IPS-11a (cell line): ENCODE results near the gene ADI1.

Source experiments
- H3K4me3 ChIP-seq: one replicate; pipeline ENCODE4 v1.5.1; 2013; ENCODE audit warnings: low read depth, low read length, control low read depth

The ADI1 gene

DNA sequence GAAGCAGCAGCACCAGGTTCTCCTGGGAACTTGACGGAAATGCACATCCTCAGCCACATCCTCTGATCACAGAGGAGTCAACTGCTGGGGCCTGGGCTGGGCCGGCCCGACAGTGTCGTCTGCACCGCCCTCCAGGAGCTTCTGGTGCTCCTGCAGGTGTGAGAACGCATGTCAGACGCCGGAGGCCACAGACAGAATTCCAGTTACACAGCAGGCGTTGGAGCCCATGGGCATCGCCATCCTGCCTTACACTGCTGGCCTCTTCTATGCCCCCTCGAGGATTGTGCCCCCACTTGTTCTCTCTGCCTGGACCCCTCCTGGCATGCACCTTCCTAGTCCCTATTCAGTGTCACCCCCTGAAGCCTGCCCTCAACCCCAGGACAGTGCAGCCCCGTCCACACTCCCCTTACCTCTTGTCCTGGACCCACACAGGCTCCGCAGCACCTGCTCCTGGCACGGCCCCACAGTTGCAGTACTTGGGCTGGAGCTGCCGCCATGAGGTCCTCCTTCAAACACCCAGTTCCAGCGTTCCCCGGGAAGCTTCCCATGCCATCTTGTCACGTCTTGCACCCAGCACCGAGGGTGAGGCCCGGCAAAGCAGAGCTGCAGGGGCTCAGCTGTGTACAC lies 37.5 kb downstream of the ADI1 start:
- H3K4me3 ChIP-seq = no peak overlapping the region

DNA sequence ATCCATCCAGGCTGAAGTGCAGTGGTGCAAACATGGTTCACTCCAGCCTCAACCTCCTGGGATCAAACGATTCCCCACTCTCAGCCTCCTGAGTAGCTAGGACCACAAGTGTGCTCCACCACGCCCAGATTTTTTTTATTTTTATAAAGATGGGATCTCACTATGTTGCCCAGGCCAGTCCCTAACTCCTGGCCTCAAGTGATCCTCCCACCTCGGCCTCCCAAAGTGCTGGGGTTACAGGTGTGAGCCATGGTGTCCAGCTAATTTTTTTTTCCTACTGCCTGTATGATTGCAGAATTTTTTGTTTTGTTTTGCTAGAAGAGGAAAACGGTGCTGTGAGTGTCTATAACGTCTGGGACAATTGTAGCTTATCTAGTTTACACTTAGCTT lies 38.3 kb downstream of the ADI1 start:
- no peak overlapping the region for H3K4me3 ChIP-seq

DNA sequence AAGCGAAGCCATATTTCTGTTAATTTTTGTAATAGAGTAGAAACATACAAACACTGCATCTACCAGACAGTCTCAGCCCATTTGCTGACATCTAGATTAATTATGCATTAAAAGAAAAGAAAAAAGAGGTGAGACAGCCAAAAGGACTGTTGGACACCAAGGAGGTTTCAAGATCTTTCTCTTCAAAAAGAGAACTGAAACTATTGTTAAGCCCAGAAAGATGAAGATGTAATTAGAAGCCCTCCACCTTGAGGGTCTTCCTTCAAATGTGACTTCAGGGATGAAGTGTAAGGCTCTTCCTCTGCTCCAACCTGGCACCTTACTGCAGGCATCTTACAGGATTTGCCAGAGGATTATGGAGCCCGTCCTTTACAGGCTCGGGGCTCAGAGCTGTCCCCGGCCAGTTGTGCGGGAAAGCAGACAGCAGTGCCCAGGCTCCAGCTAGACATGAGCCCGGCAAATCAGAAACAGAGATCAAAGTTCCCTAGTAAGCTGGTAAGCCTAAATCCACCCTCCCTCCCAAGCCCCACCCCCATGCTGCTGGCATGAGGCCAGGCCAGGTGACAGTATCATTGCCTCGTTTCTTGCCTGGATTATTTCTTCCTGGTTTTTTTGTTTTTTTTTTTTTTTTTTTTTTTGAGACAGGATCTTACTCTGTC lies 38.9 kb downstream of the ADI1 start:
- no peak overlapping the region for H3K4me3 ChIP-seq

DNA sequence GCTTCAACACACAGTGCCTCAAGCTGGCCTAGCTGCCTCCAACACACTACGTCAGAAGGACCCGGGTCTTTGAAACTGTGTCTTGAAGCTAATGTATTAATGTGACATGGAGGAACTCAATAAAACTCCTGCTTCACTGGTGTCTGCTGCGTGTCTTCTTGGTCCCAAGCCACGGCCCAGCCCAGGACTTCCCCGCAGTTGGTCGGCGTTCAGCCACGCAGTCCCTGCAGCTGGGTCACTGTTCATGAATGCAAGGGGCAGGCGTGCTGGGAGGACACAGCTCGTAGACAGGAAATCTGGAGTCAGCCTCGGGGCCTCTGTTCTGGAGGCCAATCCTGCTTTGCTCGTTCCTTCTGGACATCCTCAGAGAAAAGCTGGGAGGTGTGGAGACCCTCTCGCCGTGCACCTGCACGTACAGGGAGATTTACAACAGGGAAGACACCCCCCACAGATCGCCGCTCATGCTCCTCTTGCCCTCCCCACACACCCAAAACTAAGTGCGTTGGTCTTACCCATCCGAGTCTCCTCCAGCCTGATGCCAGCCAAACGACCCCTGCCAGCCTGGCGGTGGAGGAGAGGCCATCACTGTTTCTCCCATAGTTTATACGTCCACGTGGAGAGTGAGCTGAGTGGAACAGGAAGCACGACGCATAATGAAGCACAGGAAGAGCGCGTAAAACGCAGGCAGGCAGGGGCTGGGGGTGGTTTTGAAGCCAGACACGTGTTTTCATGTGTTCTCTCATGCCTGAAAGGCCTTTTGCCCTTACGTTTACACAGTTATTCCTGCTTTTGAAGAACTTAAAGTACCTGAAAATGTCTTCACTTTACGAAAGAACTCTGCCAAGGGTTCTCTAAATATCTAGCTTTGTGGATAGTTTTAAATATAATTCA lies 39.7 kb downstream of the ADI1 start:
- H3K4me3 ChIP-seq = no peak overlapping the region

DNA sequence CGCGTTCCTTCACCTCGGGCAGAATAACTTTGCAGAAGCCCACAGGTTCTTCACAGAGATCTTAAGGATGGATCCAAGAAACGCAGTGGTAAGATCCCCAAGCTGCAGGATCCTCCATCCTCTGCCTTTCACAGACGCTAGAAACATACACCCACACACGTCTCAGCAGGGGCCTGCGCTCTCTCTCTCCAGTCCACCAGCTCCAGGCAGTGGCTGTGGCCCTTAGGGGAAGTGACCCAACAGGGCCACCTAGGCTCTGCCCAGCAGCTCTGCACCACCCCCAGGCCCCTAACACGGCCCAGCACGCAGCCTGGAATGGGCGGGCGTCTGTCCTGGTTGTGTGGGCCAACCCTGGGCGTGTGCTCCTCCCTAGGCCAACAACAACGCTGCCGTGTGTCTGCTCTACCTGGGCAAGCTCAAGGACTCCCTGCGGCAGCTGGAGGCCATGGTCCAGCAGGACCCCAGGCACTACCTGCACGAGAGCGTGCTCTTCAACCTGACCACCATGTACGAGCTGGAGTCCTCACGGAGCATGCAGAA lies 40.4 kb downstream of the ADI1 start:
- H3K4me3 ChIP-seq = no peak overlapping the region

DNA sequence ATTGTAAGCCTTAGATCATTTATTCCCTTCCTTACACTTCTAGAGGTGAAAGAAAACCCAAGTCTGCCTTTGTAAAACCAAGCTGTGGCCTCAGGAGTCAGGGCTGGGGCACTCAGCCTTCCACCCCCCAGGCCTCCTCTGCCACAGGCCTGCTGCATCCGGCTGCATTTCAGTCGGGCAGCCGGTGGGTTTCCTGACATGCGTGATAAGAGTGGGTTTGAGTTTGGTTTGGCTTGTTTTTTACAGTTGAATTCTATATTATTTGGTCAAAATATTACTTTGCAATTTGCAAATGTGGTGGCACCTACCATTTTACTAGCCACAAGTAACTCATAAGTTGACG lies 42.4 kb downstream of the ADI1 start:
- H3K4me3 ChIP-seq = no peak overlapping the region

DNA sequence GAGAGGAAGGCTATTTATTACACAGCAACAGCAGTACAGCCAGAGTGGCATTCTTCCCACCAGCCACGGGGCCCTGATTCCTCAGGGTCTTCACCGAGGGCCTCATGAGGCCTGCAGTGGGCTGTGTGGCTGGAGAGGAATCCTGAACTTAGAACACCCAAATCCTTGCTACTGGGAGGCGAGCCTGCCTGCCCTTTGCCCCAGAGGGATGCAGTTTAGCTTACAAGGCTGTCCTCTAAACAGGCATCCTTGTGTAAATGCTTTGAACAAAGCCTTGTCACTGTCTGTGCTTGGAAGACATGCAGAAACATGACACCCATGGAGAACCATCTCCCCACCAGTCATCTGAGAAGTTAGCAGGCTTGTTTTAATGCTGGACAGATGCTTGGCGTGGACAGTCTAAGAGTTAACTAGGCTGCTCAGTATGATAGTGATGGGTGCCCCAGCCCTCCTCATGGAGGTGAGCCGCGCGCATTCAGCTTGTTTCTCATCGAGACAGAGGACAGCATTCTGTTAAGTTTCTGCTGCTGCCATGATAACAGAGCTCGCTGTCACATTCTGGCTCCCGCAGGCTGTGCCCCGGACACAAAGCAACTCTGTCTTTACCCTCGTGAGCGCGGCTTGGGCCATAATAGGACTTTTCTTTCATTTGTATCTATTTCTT lies 42.9 kb downstream of the ADI1 start:
- no peak overlapping the region for H3K4me3 ChIP-seq

DNA sequence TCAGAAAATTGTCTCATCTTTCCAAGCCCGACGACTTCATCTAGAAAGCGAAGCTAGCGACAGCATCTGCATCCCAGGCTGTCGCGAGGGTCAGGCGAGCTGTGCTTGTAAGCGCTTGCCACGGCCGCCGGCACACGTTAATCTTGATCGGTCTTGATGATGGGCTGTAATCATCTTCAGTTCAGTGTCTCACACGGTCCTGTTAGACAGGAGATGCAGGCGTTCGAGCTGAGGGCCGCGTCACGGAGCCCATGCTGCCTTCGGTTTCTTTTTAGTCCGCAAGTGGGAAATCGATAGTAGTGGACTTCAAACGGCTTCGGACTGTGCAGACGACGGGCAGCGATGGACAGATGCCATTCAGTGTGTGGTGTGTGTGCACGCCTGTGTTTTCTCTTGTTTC lies 43.6 kb downstream of the ADI1 start:
- H3K4me3 ChIP-seq = no peak overlapping the region

DNA sequence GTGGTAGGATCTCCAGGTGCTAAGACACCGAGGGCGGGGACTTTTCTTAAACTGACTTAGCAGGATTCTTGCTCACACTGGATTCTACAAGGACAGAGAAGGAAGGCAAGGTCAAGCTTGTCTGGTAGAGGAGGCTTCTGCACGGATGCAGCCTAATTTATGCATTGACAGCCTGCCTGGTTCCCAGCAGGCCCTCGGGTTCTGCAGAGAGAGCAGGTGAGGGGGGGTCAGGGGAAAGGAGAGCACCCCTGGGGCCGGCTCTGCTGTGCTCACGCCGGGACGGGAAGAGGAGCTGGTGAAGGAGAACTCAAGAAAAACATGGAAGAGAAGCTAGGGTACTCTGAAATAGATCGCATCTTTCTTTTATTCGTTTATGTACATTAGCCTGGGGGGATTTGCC lies 46.4 kb downstream of the ADI1 start:
- no peak overlapping the region for H3K4me3 ChIP-seq

DNA sequence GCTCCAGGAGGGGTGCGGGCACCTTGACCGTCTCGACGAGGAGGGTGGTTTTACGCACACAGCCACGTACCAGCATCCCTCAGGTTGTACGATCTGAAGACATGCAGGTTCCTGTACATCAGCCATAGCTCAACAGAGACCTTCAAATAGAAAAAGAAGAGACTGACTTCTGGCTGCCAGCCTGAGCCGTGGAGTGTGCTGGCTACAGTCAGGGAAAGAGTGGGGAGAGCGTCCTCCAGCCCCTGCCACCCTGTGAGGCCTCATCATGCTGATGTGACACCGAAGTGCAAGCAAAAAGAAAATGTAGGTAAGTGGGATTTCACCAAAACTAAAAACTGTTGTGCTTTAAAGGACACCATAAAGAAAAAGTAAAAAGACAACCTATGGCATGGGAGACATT lies 47.0 kb downstream of the ADI1 start:
- no peak overlapping the region for H3K4me3 ChIP-seq

DNA sequence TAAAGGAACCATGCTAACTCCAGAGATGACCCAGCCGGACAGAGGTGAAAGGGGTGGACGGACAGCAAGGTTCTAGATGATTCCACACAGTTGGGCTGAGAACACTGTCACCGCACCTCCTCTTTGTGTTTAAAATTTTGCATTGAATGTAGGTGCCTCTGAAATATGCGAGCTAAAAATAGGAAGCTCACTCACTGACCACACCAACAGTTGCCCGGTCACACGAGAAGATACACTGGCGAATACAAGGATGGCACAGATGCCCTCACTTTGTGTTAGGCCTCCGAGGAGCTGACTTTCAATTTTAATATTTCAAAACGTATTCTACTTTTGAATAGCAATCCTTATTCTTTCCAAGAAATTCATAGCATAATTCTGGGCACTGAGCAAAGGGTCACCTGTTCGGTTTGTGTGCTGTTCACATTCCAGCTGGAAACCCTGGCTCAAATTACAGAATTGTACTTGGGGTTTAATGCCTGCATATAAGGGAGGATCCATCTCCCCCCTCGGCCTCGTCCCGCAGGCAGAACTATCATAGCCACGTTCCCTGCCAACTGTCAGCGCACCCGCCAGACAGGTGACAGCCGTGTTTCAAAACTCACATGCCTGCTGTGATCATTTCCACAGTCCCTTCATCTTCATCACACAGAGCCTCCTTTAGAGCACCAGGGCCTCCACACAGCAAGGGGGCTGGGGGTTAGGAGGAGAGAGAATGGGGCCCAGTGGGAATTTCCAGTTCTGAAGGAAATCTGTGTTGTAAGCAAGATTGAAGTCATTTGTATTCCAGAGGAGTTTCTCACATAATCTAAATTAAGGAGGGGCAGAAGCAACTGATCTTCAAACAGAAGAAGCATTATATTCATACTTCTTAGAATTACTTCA lies 48.2 kb downstream of the ADI1 start:
- H3K4me3 ChIP-seq = no peak overlapping the region

DNA sequence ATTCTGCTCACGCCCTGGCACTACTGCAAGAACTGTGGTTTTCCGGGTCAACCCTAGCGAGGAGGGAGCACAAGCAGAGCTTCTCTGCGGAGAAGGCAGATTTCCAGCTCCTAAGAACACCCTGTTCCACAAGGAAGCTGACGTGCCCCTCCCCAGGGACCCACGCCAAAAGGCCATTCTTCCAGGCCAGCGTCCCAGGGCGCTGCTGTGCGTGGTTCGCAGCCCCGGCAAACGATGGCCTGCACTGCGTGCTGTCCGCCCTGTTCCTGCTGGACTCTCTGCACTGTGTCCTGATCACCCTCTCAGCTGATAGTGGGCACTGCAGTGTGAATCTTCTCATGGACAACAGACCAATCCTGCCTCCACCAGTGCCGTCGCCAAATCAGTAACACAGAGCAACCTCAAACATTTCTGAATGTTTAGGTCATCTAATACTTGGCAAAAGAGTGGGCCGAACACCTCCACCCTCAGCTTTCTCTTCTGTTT lies 49.1 kb downstream of the ADI1 start:
- H3K4me3 ChIP-seq = no peak overlapping the region

DNA sequence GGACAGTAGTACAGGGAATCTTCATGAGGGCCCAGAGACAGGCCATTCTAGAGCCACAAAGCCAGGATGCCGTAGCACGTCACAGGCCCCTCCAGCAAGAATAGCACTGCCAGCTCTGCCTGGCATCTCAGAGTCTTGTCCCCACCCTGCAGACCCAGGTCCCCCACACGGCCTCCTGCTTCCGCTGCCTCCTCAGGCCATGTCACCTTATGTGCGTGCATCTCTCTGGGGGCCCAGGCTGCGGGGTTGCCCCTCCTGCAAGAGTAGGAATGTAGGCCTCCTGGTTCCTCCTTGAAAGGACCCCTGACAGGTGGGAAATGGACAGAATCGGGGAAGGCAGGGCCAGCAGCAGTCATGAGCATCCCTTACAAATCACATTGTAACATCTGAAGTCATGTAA lies 49.8 kb downstream of the ADI1 start:
- H3K4me3 ChIP-seq = no peak overlapping the region

DNA sequence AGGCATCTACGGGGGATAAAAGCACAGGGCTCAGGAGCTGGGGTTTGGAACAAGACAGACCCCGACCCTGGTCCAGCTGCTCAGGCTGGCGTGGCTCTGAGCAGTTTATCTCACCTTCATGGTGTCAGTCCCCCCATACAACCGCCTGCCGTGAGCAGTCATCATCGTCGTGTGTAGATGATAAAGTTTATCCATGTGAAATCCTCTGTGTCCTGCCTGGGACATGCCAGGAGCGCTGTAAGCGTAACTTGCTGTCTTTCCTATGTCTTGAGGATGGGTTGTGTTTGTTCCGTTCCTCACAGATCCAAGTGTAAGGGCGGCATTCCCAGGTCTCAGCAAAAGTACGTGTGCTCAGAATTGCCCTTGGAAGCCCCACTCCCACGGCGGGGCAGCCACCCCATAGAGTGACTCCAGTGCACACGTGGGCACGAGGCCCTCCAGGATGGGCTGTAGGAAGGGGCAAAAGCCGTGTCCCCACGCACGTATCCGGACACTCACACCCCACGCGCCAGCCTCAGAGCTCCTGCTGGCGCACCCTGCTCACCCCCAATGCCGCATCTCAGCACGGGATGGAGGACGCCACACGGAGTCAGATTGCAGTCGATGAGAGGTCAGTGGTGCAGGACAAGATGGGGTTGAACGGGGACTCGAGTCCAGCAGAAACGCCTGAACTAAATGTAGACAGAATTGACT lies 50.9 kb downstream of the ADI1 start:
- no peak overlapping the region for H3K4me3 ChIP-seq

DNA sequence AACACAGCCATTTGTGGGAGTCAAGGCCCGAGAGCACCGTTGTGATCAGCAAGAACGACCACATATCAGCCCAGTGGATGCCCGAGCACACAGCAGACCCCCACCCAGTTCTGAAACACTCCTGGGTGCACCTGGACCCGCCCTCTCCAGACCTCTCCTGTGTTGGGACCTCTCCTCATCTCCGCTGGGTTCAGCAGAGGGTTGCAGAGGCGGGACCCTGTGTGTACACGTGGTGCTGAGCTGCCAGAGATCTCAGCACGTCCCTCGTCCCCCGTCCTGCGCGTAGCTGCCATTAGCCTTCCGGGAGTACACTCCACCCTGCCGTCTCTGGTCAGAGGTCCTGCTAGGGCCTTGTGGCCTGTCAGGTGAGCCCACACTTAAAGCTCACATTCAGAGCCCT lies 51.7 kb downstream of the ADI1 start:
- H3K4me3 ChIP-seq = no peak overlapping the region

DNA sequence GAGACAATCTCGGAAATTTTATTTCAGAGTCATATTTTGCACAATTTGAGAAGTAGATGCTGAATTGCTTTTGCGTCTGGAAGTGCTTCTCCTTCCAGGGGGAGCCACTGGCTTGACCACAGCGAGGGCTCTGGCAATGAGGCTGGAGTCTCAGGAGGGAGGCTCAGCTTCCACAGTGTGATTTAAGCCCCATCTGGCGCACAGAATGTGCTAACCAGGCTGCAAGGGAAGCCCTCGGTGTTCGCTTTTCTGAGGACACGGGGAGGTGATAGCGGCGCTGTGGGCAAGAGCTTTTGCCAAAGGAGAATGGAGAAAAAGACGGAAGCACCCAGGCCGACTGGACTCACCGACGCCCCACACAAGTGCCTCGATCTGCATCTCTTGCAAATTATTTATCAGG lies 52.4 kb downstream of the ADI1 start:
- H3K4me3 ChIP-seq = no peak overlapping the region

DNA sequence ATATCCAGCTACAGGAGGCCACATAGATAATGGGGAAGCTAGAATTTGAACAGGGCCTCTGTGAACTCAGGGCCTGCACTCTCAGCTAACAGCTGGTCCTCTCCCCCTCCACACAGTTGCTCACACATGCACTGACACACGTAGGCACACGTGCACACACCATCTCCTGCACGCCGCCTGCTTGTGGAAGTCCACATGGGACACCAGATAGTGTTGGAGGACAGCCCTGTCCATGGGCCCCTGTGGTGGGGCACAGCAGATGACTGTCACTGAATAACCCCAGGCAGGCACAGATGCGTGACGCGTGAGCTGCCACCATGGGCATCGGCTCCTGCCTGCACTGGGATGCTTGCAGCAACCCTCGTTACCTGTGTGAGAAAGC lies 52.9 kb downstream of the ADI1 start:
- H3K4me3 ChIP-seq = no peak overlapping the region

DNA sequence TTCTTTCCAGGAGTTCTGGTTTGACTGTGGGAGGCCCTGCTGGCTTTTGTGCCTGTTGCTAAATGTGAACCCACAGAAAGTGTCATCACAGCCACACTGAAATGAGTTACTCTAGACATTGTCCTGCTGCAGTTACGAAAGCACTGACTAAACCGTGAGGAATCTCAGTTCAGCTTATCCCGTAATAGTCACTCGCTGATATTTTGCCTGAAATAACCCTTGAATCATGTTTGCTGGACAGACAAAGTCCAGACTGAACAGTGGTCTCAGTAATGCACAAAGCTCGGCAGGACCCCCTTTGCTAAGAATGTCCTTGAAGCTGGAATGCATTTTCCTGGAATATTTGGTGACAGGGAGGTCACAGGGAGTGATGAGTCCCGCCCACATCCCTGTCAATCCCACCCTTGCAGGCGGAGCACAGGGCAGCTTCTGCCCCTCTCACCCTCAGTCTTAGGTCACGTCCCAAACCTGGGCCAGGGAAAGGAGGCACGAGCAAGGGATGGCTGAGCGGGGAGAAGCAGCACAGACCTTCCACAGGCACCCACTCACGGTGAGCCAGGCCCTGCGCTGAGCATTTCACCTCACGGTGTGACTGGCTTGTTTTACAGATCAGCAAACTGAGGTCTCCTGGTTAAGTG lies 53.4 kb downstream of the ADI1 start:
- no peak overlapping the region for H3K4me3 ChIP-seq

DNA sequence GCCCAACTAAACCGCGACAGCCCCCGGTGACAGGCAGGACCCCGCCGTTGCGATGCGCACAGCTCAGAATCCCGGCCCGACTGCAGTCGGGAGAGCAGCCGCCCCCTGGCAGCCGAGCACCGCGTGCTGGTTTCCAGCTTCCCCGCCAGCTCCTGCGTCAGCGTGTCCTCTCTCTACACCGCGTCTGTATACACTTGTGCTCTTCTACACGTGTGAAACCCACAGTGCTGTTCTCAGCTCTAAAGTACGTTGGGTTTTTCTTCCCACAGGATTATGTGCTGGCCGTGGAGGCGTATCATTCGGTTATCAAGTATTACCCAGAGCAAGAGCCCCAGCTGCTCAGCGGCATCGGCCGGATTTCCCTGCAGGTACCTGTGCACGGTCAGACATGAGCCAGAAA lies 54.0 kb downstream of the ADI1 start:
- H3K4me3 ChIP-seq = no peak overlapping the region
